HCT116 (cell line): Measurements from ENCODE around the gene BABAM2. TPM values are rescaled to one million over a fixed set of nuclear protein-coding genes. Genes with fewer than 3 reads are reported as not detected.

ENCODE experiments used
- ATAC-seq: fragments of 200-7000 bp; cut with Tn5 transposase; 2 replicates; pipeline ENCODE4 v1.9.1; 2020; ENCODE audit warnings: mild to moderate bottlenecking, moderate library complexity
- BruUV-seq: library from RNA; stranded (reverse); fragments of 400-500 nt; replicated peaks from 2 replicates; lab custom pipeline; 2021; lab: Mats Ljungman, UMichigan
- CTCF ChIA-PET: fragments of 300-600 bp; sonication (Branson Sonifier 250); formaldehyde crosslinking; loops from one replicate; lab custom pipeline; 2021; ENCODE audit warnings: antibody characterized with exemption; lab: Charles Lee
- POLR2A ChIA-PET: fragments of 300-600, 350-600 bp; sonication (Branson Sonifier 250); formaldehyde crosslinking; loops from one replicate; lab custom pipeline; 2021; ENCODE audit warnings: antibody characterized with exemption; lab: Charles Lee
- RAD21 ChIA-PET, 2 experiments: fragments of 300-600 bp; sonication (Branson Sonifier 250); formaldehyde crosslinking; loops; one replicate each; lab custom pipeline; 2023; ENCODE audit warnings: low total read pairs in 2 of 2; ENCODE audit not compliant: uncharacterized antibody in 2 of 2, unreplicated experiment in 2 of 2, low non-redundant PET in 1 of 2; lab: Charles Lee
- DNase-seq: peaks from one replicate; pipeline ENCODE4 v3.0.0-alpha.2; 2010; ENCODE audit warnings: low read depth, low spot score
- H2AFZ ChIP-seq: fragments of 200-600 bp; shearing (Covaris generic), sonication (generic); 2 replicates; pipeline ENCODE4 v1.6.1; 2017; ENCODE audit warnings: low read depth, mixed run types, mixed read lengths, antibody characterized with exemption, low read length; ENCODE audit not compliant: poor library complexity, severe bottlenecking
- H3K27ac ChIP-seq: 2 replicates; pipeline ENCODE4 v1.5.1; 2012; ENCODE audit warnings: low read depth, low read length
- H3K27me3 ChIP-seq: fragments of 200-600 bp; sonication (generic); 2 replicates; pipeline ENCODE4 v1.6.1; 2016; ENCODE audit warnings: mixed run types, low read length, mixed read lengths; ENCODE audit not compliant: insufficient read depth
- H3K36me3 ChIP-seq, 2 experiments: fragments of 200-500 bp in 1 of 2; fragments of 200-600 bp in 1 of 2; sonication (Bioruptor generic) in 1 of 2; sonication (generic) in 1 of 2; 2 replicates each; pipeline versions ENCODE4 v1.5.1 to v1.6.1; 2014 to 2016; ENCODE audit warnings: low read length in 2 of 2, inconsistent platforms in 1 of 2, mixed read lengths in 1 of 2, mixed run types in 1 of 2; ENCODE audit not compliant: insufficient read depth in 2 of 2, control insufficient read depth in 1 of 2
- H3K4me1 ChIP-seq, 2 experiments: fragments of 200-600 bp in 1 of 2; sonication (generic) in 1 of 2; 2 replicates each; pipeline versions ENCODE4 v1.5.1 to v1.6.1; 2012 to 2017; ENCODE audit warnings: low read length in 2 of 2, inconsistent platforms in 1 of 2, mild to moderate bottlenecking in 1 of 2, mixed read lengths in 1 of 2, mixed run types in 1 of 2, moderate library complexity in 1 of 2; ENCODE audit not compliant: insufficient read depth in 2 of 2, control insufficient read depth in 1 of 2
- H3K4me2 ChIP-seq: fragments of 200-600 bp; sonication (generic); 2 replicates; pipeline ENCODE4 v1.6.1; 2017; ENCODE audit warnings: mixed run types, low read length, mixed read lengths
- H3K4me3 ChIP-seq, 2 experiments: fragments of 200-600 bp in 1 of 2; sonication (generic) in 1 of 2; replicated peaks in 1 of 2; 2 replicates each; pipeline ENCODE4 v1.5.1; 2011 to 2016; ENCODE audit warnings: low read length in 2 of 2, control low read depth in 1 of 2, low read depth in 1 of 2, mild to moderate bottlenecking in 1 of 2, mixed read lengths in 1 of 2, mixed run types in 1 of 2
- H3K79me2 ChIP-seq: fragments of 200-600 bp; sonication (generic); 2 replicates; pipeline ENCODE4 v1.6.1; 2017; ENCODE audit warnings: mild to moderate bottlenecking, mixed run types, low read length, moderate library complexity, mixed read lengths; ENCODE audit not compliant: insufficient read depth
- H3K9ac ChIP-seq: fragments of 200-600 bp; sonication (generic); 2 replicates; pipeline ENCODE4 v1.6.1; 2016; ENCODE audit warnings: low read length, mixed read lengths
- H3K9me2 ChIP-seq: fragments of 200-600 bp; sonication (generic), shearing (Covaris generic); 2 replicates; pipeline ENCODE4 v1.6.1; 2017; ENCODE audit warnings: mixed run types, mild to moderate bottlenecking, moderate library complexity; ENCODE audit not compliant: insufficient read depth
- H3K9me3 ChIP-seq, 2 experiments: fragments of 200-500 bp in 1 of 2; fragments of 200-600 bp in 1 of 2; sonication (Bioruptor generic) in 1 of 2; sonication (generic) in 1 of 2; 2 replicates each; pipeline ENCODE4 v1.6.1; 2014 to 2017; ENCODE audit warnings: low read length in 2 of 2, mixed read lengths in 2 of 2, inconsistent platforms in 1 of 2, low read depth in 1 of 2, mild to moderate bottlenecking in 1 of 2, mixed run types in 1 of 2, moderate library complexity in 1 of 2; ENCODE audit not compliant: control insufficient read depth in 1 of 2, insufficient read depth in 1 of 2
- H4K20me1 ChIP-seq: fragments of 200-600 bp; sonication (generic), shearing (Covaris generic); 2 replicates; pipeline ENCODE4 v1.6.1; 2017; ENCODE audit warnings: mixed run types, mild to moderate bottlenecking, moderate library complexity; ENCODE audit not compliant: insufficient read depth
- CBX3 ChIP-seq: IDR thresholded peaks from 2 replicates; pipeline ENCODE4 v1.6.1; 2012; ENCODE audit warnings: low read depth
- CEBPB ChIP-seq: IDR thresholded peaks from 2 replicates; pipeline ENCODE4 v1.6.1; 2012; ENCODE audit warnings: low read depth
- EZH2phosphoT487 ChIP-seq: fragments of 200-600 bp; IDR thresholded peaks from 2 replicates; pipeline ENCODE4 v1.6.1; 2018; ENCODE audit warnings: antibody characterized with exemption, borderline replicate concordance
- FOSL1 ChIP-seq: IDR thresholded peaks from 2 replicates; pipeline ENCODE4 v1.6.1; 2012; ENCODE audit warnings: low read depth
- POLR2A ChIP-seq: IDR thresholded peaks from 2 replicates; pipeline ENCODE4 v1.7.0; 2011; ENCODE audit warnings: borderline replicate concordance; ENCODE audit not compliant: insufficient read depth, insufficient read length; ENCODE audit errors: extremely low read depth
- POLR2AphosphoS5 ChIP-seq: IDR thresholded peaks from 2 replicates; pipeline ENCODE4 v1.6.1; 2011; ENCODE audit warnings: mild to moderate bottlenecking, low read depth, low read length, moderate library complexity
- SP1 ChIP-seq: IDR thresholded peaks from 2 replicates; pipeline ENCODE4 v1.6.1; 2012; ENCODE audit warnings: low read depth
- SRF ChIP-seq: IDR thresholded peaks from 2 replicates; pipeline ENCODE4 v1.6.1; 2012; ENCODE audit warnings: low read depth
- TCF7L2 ChIP-seq: IDR thresholded peaks from 2 replicates; pipeline ENCODE4 v1.7.0; 2011; ENCODE audit warnings: borderline replicate concordance, inconsistent platforms; ENCODE audit not compliant: insufficient read depth, insufficient read length; ENCODE audit errors: extremely low read depth
- YY1 ChIP-seq: IDR thresholded peaks from 2 replicates; pipeline ENCODE4 v1.6.1; 2011; ENCODE audit warnings: low read length, low read depth, moderate library complexity, mild to moderate bottlenecking; ENCODE audit not compliant: insufficient replicate concordance; ENCODE audit errors: extremely low read depth
- ZFX ChIP-seq: fragments of 450-650 bp; IDR thresholded peaks from 2 replicates; pipeline ENCODE4 v1.6.1; 2017
- intact Hi-C: fragments of 100-400 bp; cut with micrococcal nuclease; formaldehyde crosslinking; loops from 2 replicates; pipeline ENCODE4 v1.10.0; 2022
- total RNA-seq: library from RNA; stranded (reverse); gene quantifications from one replicate; pipeline ENCODE4 v1.2.1, GENCODE V29; 2021; ENCODE audit not compliant: unreplicated experiment
- TF ChIP-seq, protein P1 (sequence below): IDR thresholded peaks from 2 replicates; pipeline ENCODE4 v1.6.1; 2012; ENCODE audit warnings: low read depth
- TF ChIP-seq, protein P2 (sequence below): IDR thresholded peaks from 2 replicates; pipeline ENCODE4 v1.6.1; 2012

The BABAM2 gene
- total RNA-seq, 1 experiment from 2014 or later: 23.8 TPM

DNA sequence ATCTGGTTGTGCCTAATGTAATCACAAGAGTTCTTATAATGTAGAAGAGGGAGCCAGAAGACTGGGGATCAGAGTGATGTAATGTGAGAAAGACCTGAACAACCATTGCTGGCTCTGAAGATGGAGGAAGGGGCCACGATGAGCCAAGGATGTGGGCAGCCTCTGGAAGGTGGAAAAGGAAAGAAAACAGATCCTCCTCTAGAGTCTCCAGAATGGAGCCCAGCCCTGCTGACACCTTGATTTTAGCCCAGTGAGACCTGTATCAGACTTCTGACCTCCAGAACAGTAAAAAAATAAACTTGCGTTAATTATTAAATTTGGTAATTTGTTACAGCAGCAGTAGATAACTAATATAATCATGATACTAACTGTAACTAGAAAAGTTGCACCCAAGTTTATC is 3.4 kb upstream of the BABAM2 start:
- intact Hi-C loops: no loop called here
- no peaks in the 10 kb centered on the region for H3K27me3 ChIP-seq
- ChIA-PET CTCF (no interaction called here), POLR2A (no interaction called here), RAD21 (no interaction called here)
- H4K20me1 ChIP-seq: no peaks in the 10 kb centered on the region
- no peak overlapping the region for H3K4me3 ChIP-seq
- H3K4me2 ChIP-seq: no peak overlapping the region
- peaks cover 6 to 31% of the 10 kb centered on the region in 2 experiments; a peak in 3 of 4 replicates for H3K4me1 ChIP-seq
- H2AFZ ChIP-seq: no peak overlapping the region
- no peak overlapping the region for H3K27ac ChIP-seq
- no peaks in the 10 kb centered on the region for H3K9me3 ChIP-seq
- no peaks in the 10 kb centered on the region for H3K9me2 ChIP-seq
- H3K9ac ChIP-seq: no peak overlapping the region
- DNase-seq: no peak
- TF ChIP-seq, protein P1, sequence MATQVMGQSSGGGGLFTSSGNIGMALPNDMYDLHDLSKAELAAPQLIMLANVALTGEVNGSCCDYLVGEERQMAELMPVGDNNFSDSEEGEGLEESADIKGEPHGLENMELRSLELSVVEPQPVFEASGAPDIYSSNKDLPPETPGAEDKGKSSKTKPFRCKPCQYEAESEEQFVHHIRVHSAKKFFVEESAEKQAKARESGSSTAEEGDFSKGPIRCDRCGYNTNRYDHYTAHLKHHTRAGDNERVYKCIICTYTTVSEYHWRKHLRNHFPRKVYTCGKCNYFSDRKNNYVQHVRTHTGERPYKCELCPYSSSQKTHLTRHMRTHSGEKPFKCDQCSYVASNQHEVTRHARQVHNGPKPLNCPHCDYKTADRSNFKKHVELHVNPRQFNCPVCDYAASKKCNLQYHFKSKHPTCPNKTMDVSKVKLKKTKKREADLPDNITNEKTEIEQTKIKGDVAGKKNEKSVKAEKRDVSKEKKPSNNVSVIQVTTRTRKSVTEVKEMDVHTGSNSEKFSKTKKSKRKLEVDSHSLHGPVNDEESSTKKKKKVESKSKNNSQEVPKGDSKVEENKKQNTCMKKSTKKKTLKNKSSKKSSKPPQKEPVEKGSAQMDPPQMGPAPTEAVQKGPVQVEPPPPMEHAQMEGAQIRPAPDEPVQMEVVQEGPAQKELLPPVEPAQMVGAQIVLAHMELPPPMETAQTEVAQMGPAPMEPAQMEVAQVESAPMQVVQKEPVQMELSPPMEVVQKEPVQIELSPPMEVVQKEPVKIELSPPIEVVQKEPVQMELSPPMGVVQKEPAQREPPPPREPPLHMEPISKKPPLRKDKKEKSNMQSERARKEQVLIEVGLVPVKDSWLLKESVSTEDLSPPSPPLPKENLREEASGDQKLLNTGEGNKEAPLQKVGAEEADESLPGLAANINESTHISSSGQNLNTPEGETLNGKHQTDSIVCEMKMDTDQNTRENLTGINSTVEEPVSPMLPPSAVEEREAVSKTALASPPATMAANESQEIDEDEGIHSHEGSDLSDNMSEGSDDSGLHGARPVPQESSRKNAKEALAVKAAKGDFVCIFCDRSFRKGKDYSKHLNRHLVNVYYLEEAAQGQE: no peak
- TF ChIP-seq, all 23 proteins: peak for 0
- Histone ChIP-seq H3K36me3 (no peaks in the 10 kb centered on the region), H3K79me2 (peaks cover 7% of the 10 kb centered on the region; the same call in 1 of the 2 replicates)
- BruUV-seq: no TSS peak
- no peak for ATAC-seq

DNA sequence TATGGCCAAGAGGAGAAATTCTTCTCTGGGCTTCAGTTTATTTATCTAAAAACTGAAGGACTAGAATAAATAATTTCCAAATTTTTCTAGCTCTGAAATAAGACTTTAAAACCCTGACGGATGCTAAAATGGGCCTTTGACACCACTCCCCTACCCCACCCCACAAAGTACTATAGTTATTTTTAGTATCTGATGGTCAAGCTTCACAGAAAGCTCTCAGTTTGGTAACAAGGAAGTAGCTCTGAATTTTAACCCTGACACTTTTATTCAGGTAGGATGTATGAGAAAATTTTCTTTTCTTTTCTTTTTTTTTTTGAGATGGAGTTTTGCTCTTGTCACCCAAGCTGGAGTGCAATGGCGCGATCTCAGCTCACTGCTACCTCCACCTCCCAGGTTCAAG is 2.7 kb upstream of the BABAM2 start:
- Histone ChIP-seq H3K27me3 (no peaks in the 10 kb centered on the region), H2AFZ (no peak overlapping the region), H3K9ac (no peak overlapping the region), H3K9me2 (no peaks in the 10 kb centered on the region), H3K4me1 (peaks cover 6 to 31% of the 10 kb centered on the region in 2 experiments; a peak in 3 of 4 replicates), H3K36me3 (no peaks in the 10 kb centered on the region), H3K79me2 (peaks cover 15% of the 10 kb centered on the region; the same call in 1 of the 2 replicates), H3K27ac (no peak overlapping the region), H4K20me1 (no peaks in the 10 kb centered on the region), H3K4me2 (no peak overlapping the region), H3K4me3 (no peak overlapping the region), H3K9me3 (no peaks in the 10 kb centered on the region)
- intact Hi-C loops: no loop called here
- DNase-seq (no peak), ATAC-seq (no peak)
- BruUV-seq: no TSS peak
- RAD21 ChIA-PET: no interaction called here
- CTCF ChIA-PET: no interaction called here
- POLR2A ChIA-PET: no interaction called here
- no peak for TF ChIP-seq SP1
- TF ChIP-seq CBX3: no peak
- TF ChIP-seq CEBPB: no peak
- TF ChIP-seq, protein P2, sequence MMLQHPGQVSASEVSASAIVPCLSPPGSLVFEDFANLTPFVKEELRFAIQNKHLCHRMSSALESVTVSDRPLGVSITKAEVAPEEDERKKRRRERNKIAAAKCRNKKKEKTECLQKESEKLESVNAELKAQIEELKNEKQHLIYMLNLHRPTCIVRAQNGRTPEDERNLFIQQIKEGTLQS: no peak
- no peak for TF ChIP-seq FOSL1
- TF ChIP-seq POLR2A: no peak
- no peak for TF ChIP-seq EZH2phosphoT487
- no peak for TF ChIP-seq TCF7L2
- TF ChIP-seq SRF: no peak
- TF ChIP-seq, protein P1: no peak
- no peak for TF ChIP-seq POLR2AphosphoS5
- no peak for TF ChIP-seq YY1
- TF ChIP-seq ZFX: no peak
